ENCODE data around the gene CNTD1. TPM values are rescaled to one million over a fixed set of nuclear protein-coding genes. Genes with fewer than 3 reads are reported as not detected.

The CNTD1 gene
- total RNA-seq, 1 donor from 2014 or later, result not detected

- Histone ChIP-seq H2AFZ (ENCODE audit: low read depth, low read length) (peak overlapping the region; percentile 95), H3K27me3 (ENCODE audit: insufficient read depth, low read length) (no peaks in the 10 kb centered on the region), H3K9me3 (ENCODE audit: insufficient read depth, low read depth, low read length) (no peaks in the 10 kb centered on the region), H3K4me2 (ENCODE audit: low read length) (peak overlapping the region; percentile 88), H3K79me2 (ENCODE audit: insufficient read depth, low read length) (peaks cover 51% of the 10 kb centered on the region), H4K20me1 (ENCODE audit: insufficient read depth, low read length) (peaks cover 22% of the 10 kb centered on the region), H3K9ac (ENCODE audit: low read length) (peak overlapping the region; percentile 92), H3K27ac (ENCODE audit: low read depth, low read length) (peak overlapping the region; percentile 93), H3K4me1 (ENCODE audit: insufficient read depth, low read length) (peaks cover 10% of the 10 kb centered on the region), H3K4me3 (ENCODE audit: insufficient read depth, low read depth, low read length) (peak overlapping the region; percentile 90), H3K36me3 (ENCODE audit: insufficient read depth, low read length) (peaks cover 23% of the 10 kb centered on the region)
- no peak for TF ChIP-seq CTCF (IDR thresholded peaks at IDR 0.05; ENCODE audit: insufficient read depth, low read depth, low read length)
- no peak for TF ChIP-seq EZH2 (IDR thresholded peaks at IDR 0.05; ENCODE audit: insufficient read depth, low read length)
- DNase-seq (ENCODE audit: low read depth), result no peak
- Mint-ChIP-seq H3K36me3 (ENCODE audit: low read depth, unreplicated experiment) (peaks cover 3% of the 10 kb centered on the region), H3K27me3 (ENCODE audit: low read depth, unreplicated experiment) (no peaks in the 10 kb centered on the region), H3K4me1 (ENCODE audit: low read depth, unreplicated experiment) (peaks cover 15% of the 10 kb centered on the region), H3K27ac (ENCODE audit: unreplicated experiment) (peak overlapping the region; percentile 89), H3K9me3 (ENCODE audit: unreplicated experiment) (no peaks in the 10 kb centered on the region), H3K4me3 (ENCODE audit: unreplicated experiment) (peak overlapping the region; percentile 96)
- FAIRE-seq, result no peak
These were observed 35.2 kb downstream of the CNTD1 start for GRCh38 chr17:42833767-42834422.

GRCh38 chr17:42835732-42836131, 37.1 kb downstream of the CNTD1 start:
- TF ChIP-seq EZH2 (IDR thresholded peaks at IDR 0.05; ENCODE audit: insufficient read depth, low read length) (no peak), CTCF (IDR thresholded peaks at IDR 0.05; ENCODE audit: insufficient read depth, low read depth, low read length) (no peak)
- peaks cover 26% of the 10 kb centered on the region for H4K20me1 ChIP-seq (ENCODE audit: insufficient read depth, low read length)
- FAIRE-seq (no peak), DNase-seq (ENCODE audit: low read depth) (no peak)
- no peak overlapping the region for H3K4me3 ChIP-seq (ENCODE audit: insufficient read depth, low read depth, low read length)
- H2AFZ ChIP-seq (ENCODE audit: low read depth, low read length), result no peak overlapping the region
- peaks cover 51% of the 10 kb centered on the region for H3K79me2 ChIP-seq (ENCODE audit: insufficient read depth, low read length)
- H3K9ac ChIP-seq (ENCODE audit: low read length), result no peak overlapping the region
- peaks cover 33% of the 10 kb centered on the region for H3K36me3 ChIP-seq (ENCODE audit: insufficient read depth, low read length)
- Mint-ChIP-seq H3K4me1 (ENCODE audit: low read depth, unreplicated experiment) (peaks cover 15% of the 10 kb centered on the region), H3K36me3 (ENCODE audit: low read depth, unreplicated experiment) (peaks cover 6% of the 10 kb centered on the region), H3K4me3 (ENCODE audit: unreplicated experiment) (no peak overlapping the region), H3K27me3 (ENCODE audit: low read depth, unreplicated experiment) (no peaks in the 10 kb centered on the region), H3K9me3 (ENCODE audit: unreplicated experiment) (no peaks in the 10 kb centered on the region), H3K27ac (ENCODE audit: unreplicated experiment) (no peak overlapping the region)
- H3K9me3 ChIP-seq (ENCODE audit: insufficient read depth, low read depth, low read length), result no peaks in the 10 kb centered on the region
- H3K27ac ChIP-seq (ENCODE audit: low read depth, low read length), result no peak overlapping the region
- no peaks in the 10 kb centered on the region for H3K27me3 ChIP-seq (ENCODE audit: insufficient read depth, low read length)
- H3K4me2 ChIP-seq (ENCODE audit: low read length), result no peak overlapping the region
- peaks cover 10% of the 10 kb centered on the region for H3K4me1 ChIP-seq (ENCODE audit: insufficient read depth, low read length)

- H3K4me1 ChIP-seq (ENCODE audit: insufficient read depth, low read length), result peaks cover 4% of the 10 kb centered on the region
- H3K36me3 Mint-ChIP-seq (ENCODE audit: low read depth, unreplicated experiment), result peaks cover 12% of the 10 kb centered on the region
- H3K4me1 Mint-ChIP-seq (ENCODE audit: low read depth, unreplicated experiment), result peaks cover 5% of the 10 kb centered on the region
- no peak overlapping the region for H3K4me2 ChIP-seq (ENCODE audit: low read length)
- no peak for DNase-seq (ENCODE audit: low read depth)
- TF ChIP-seq CTCF (IDR thresholded peaks at IDR 0.05; ENCODE audit: insufficient read depth, low read depth, low read length) (no peak), EZH2 (IDR thresholded peaks at IDR 0.05; ENCODE audit: insufficient read depth, low read length) (no peak)
- H3K27ac Mint-ChIP-seq (ENCODE audit: unreplicated experiment), result no peak overlapping the region
- no peaks in the 10 kb centered on the region for H3K27me3 Mint-ChIP-seq (ENCODE audit: low read depth, unreplicated experiment)
- no peak for FAIRE-seq
- H3K9me3 Mint-ChIP-seq (ENCODE audit: unreplicated experiment), result no peaks in the 10 kb centered on the region
- H3K9ac ChIP-seq (ENCODE audit: low read length), result no peak overlapping the region
- H3K27ac ChIP-seq (ENCODE audit: low read depth, low read length), result no peak overlapping the region
- peaks cover 8% of the 10 kb centered on the region for H3K79me2 ChIP-seq (ENCODE audit: insufficient read depth, low read length)
- no peak overlapping the region for H3K4me3 Mint-ChIP-seq (ENCODE audit: unreplicated experiment)
- H3K4me3 ChIP-seq (ENCODE audit: insufficient read depth, low read depth, low read length), result no peak overlapping the region
- peaks cover 62% of the 10 kb centered on the region for H3K36me3 ChIP-seq (ENCODE audit: insufficient read depth, low read length)
- H4K20me1 ChIP-seq (ENCODE audit: insufficient read depth, low read length), result peaks cover 66% of the 10 kb centered on the region
- no peak overlapping the region for H2AFZ ChIP-seq (ENCODE audit: low read depth, low read length)
- H3K27me3 ChIP-seq (ENCODE audit: insufficient read depth, low read length), result no peaks in the 10 kb centered on the region
- no peaks in the 10 kb centered on the region for H3K9me3 ChIP-seq (ENCODE audit: insufficient read depth, low read depth, low read length)
These were observed 43.5 kb downstream of the CNTD1 start for GRCh38 chr17:42841975-42842685.
